22Rv1 (cell line): ENCODE data around the gene ATP2C2.
"Not testable (repeated sequence)": the region's sequence is repeated elsewhere in the genome, so short reads cannot be mapped to it uniquely, and the experiment has no call there.

ENCODE experiments used
- ZFX ChIP-seq: fragments of 450-650 bp; IDR thresholded peaks from 2 replicates; pipeline ENCODE4 v1.6.1; 2017; ENCODE audit warnings: antibody characterized with exemption, borderline replicate concordance
- TF ChIP-seq, protein P1 (sequence below): fragments of 450-650 bp; IDR thresholded peaks from 2 replicates; pipeline ENCODE4 v1.5.1; 2017; ENCODE audit warnings: mild to moderate bottlenecking

DNA sequence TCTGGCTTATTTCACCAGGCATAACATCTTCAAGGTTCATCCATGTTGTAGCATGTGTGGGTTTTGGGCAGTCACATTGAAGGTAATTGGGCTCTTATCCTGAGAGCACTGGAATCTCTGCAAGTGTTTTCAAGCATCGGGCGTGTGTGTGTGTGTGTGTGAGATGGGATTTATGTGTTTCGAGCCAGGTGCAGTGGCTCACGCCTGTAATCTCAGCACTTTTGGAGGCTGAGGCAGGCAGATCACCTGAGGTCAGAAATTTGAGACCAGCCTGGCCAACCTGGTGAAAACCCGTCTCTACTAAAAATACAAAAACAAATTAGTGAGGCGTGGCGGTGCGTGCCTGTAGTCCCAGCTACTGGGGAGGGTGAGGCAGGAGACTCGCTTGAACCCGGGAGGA, 27.7 kb downstream of the ATP2C2 start:
- TF ChIP-seq, protein P1, sequence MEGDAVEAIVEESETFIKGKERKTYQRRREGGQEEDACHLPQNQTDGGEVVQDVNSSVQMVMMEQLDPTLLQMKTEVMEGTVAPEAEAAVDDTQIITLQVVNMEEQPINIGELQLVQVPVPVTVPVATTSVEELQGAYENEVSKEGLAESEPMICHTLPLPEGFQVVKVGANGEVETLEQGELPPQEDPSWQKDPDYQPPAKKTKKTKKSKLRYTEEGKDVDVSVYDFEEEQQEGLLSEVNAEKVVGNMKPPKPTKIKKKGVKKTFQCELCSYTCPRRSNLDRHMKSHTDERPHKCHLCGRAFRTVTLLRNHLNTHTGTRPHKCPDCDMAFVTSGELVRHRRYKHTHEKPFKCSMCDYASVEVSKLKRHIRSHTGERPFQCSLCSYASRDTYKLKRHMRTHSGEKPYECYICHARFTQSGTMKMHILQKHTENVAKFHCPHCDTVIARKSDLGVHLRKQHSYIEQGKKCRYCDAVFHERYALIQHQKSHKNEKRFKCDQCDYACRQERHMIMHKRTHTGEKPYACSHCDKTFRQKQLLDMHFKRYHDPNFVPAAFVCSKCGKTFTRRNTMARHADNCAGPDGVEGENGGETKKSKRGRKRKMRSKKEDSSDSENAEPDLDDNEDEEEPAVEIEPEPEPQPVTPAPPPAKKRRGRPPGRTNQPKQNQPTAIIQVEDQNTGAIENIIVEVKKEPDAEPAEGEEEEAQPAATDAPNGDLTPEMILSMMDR, result not testable (repeated sequence)
- not testable (repeated sequence) for TF ChIP-seq ZFX
